HCT116 (cell line): ENCODE results near the gene IL17RB. TPM values are rescaled to one million over a fixed set of nuclear protein-coding genes. Genes with fewer than 3 reads are reported as not detected.
A peak's percentile ranks its signal among the peaks of the same experiment; 100 is the strongest.

Experiments
- ATAC-seq: fragments of 200-7000 bp; cut with Tn5 transposase; 2 replicates; pipeline ENCODE4 v1.9.1; 2020; ENCODE audit warnings: mild to moderate bottlenecking, moderate library complexity
- BruUV-seq: library from RNA; stranded (reverse); fragments of 400-500 nt; replicated peaks from 2 replicates; lab custom pipeline; 2021; lab: Mats Ljungman, UMichigan
- CTCF ChIA-PET: fragments of 300-600 bp; sonication (Branson Sonifier 250); formaldehyde crosslinking; loops from one replicate; lab custom pipeline; 2021; ENCODE audit warnings: antibody characterized with exemption; lab: Charles Lee
- POLR2A ChIA-PET: fragments of 300-600, 350-600 bp; sonication (Branson Sonifier 250); formaldehyde crosslinking; loops from one replicate; lab custom pipeline; 2021; ENCODE audit warnings: antibody characterized with exemption; lab: Charles Lee
- RAD21 ChIA-PET, 2 experiments: fragments of 300-600 bp; sonication (Branson Sonifier 250); formaldehyde crosslinking; loops; one replicate each; lab custom pipeline; 2023; ENCODE audit warnings: low total read pairs in 2 of 2; ENCODE audit not compliant: uncharacterized antibody in 2 of 2, unreplicated experiment in 2 of 2, low non-redundant PET in 1 of 2; lab: Charles Lee
- DNase-seq: peaks from one replicate; pipeline ENCODE4 v3.0.0-alpha.2; 2010; ENCODE audit warnings: low read depth, low spot score
- H2AFZ ChIP-seq: fragments of 200-600 bp; shearing (Covaris generic), sonication (generic); 2 replicates; pipeline ENCODE4 v1.6.1; 2017; ENCODE audit warnings: low read depth, mixed run types, mixed read lengths, antibody characterized with exemption, low read length; ENCODE audit not compliant: poor library complexity, severe bottlenecking
- H3K27ac ChIP-seq: 2 replicates; pipeline ENCODE4 v1.5.1; 2012; ENCODE audit warnings: low read depth, low read length
- H3K27me3 ChIP-seq: fragments of 200-600 bp; sonication (generic); 2 replicates; pipeline ENCODE4 v1.6.1; 2016; ENCODE audit warnings: mixed run types, low read length, mixed read lengths; ENCODE audit not compliant: insufficient read depth
- H3K36me3 ChIP-seq, 2 experiments: fragments of 200-500 bp in 1 of 2; fragments of 200-600 bp in 1 of 2; sonication (Bioruptor generic) in 1 of 2; sonication (generic) in 1 of 2; 2 replicates each; pipeline versions ENCODE4 v1.5.1 to v1.6.1; 2014 to 2016; ENCODE audit warnings: low read length in 2 of 2, inconsistent platforms in 1 of 2, mixed read lengths in 1 of 2, mixed run types in 1 of 2; ENCODE audit not compliant: insufficient read depth in 2 of 2, control insufficient read depth in 1 of 2
- H3K4me1 ChIP-seq, 2 experiments: fragments of 200-600 bp in 1 of 2; sonication (generic) in 1 of 2; 2 replicates each; pipeline versions ENCODE4 v1.5.1 to v1.6.1; 2012 to 2017; ENCODE audit warnings: low read length in 2 of 2, inconsistent platforms in 1 of 2, mild to moderate bottlenecking in 1 of 2, mixed read lengths in 1 of 2, mixed run types in 1 of 2, moderate library complexity in 1 of 2; ENCODE audit not compliant: insufficient read depth in 2 of 2, control insufficient read depth in 1 of 2
- H3K4me2 ChIP-seq: fragments of 200-600 bp; sonication (generic); 2 replicates; pipeline ENCODE4 v1.6.1; 2017; ENCODE audit warnings: mixed run types, low read length, mixed read lengths
- H3K4me3 ChIP-seq, 2 experiments: fragments of 200-600 bp in 1 of 2; sonication (generic) in 1 of 2; replicated peaks in 1 of 2; 2 replicates each; pipeline ENCODE4 v1.5.1; 2011 to 2016; ENCODE audit warnings: low read length in 2 of 2, control low read depth in 1 of 2, low read depth in 1 of 2, mild to moderate bottlenecking in 1 of 2, mixed read lengths in 1 of 2, mixed run types in 1 of 2
- H3K79me2 ChIP-seq: fragments of 200-600 bp; sonication (generic); 2 replicates; pipeline ENCODE4 v1.6.1; 2017; ENCODE audit warnings: mild to moderate bottlenecking, mixed run types, low read length, moderate library complexity, mixed read lengths; ENCODE audit not compliant: insufficient read depth
- H3K9ac ChIP-seq: fragments of 200-600 bp; sonication (generic); 2 replicates; pipeline ENCODE4 v1.6.1; 2016; ENCODE audit warnings: low read length, mixed read lengths
- H3K9me2 ChIP-seq: fragments of 200-600 bp; sonication (generic), shearing (Covaris generic); 2 replicates; pipeline ENCODE4 v1.6.1; 2017; ENCODE audit warnings: mixed run types, mild to moderate bottlenecking, moderate library complexity; ENCODE audit not compliant: insufficient read depth
- H3K9me3 ChIP-seq, 2 experiments: fragments of 200-500 bp in 1 of 2; fragments of 200-600 bp in 1 of 2; sonication (Bioruptor generic) in 1 of 2; sonication (generic) in 1 of 2; 2 replicates each; pipeline ENCODE4 v1.6.1; 2014 to 2017; ENCODE audit warnings: low read length in 2 of 2, mixed read lengths in 2 of 2, inconsistent platforms in 1 of 2, low read depth in 1 of 2, mild to moderate bottlenecking in 1 of 2, mixed run types in 1 of 2, moderate library complexity in 1 of 2; ENCODE audit not compliant: control insufficient read depth in 1 of 2, insufficient read depth in 1 of 2
- H4K20me1 ChIP-seq: fragments of 200-600 bp; sonication (generic), shearing (Covaris generic); 2 replicates; pipeline ENCODE4 v1.6.1; 2017; ENCODE audit warnings: mixed run types, mild to moderate bottlenecking, moderate library complexity; ENCODE audit not compliant: insufficient read depth
- CBX3 ChIP-seq: IDR thresholded peaks from 2 replicates; pipeline ENCODE4 v1.6.1; 2012; ENCODE audit warnings: low read depth
- EGR1 ChIP-seq: IDR thresholded peaks from 2 replicates; pipeline ENCODE4 v1.6.1; 2012; ENCODE audit warnings: low read depth
- ELF1 ChIP-seq: IDR thresholded peaks from 2 replicates; pipeline ENCODE4 v1.6.1; 2012; ENCODE audit warnings: low read depth, borderline replicate concordance
- EZH2phosphoT487 ChIP-seq: fragments of 200-600 bp; IDR thresholded peaks from 2 replicates; pipeline ENCODE4 v1.6.1; 2018; ENCODE audit warnings: antibody characterized with exemption, borderline replicate concordance
- JUND ChIP-seq: IDR thresholded peaks from 2 replicates; pipeline ENCODE4 v1.6.1; 2012
- POLR2A ChIP-seq: IDR thresholded peaks from 2 replicates; pipeline ENCODE4 v1.7.0; 2011; ENCODE audit warnings: borderline replicate concordance; ENCODE audit not compliant: insufficient read depth, insufficient read length; ENCODE audit errors: extremely low read depth
- RAD21 ChIP-seq: IDR thresholded peaks from 2 replicates; pipeline ENCODE4 v1.6.1; 2012; ENCODE audit warnings: low read depth, mild to moderate bottlenecking
- REST ChIP-seq: IDR thresholded peaks from 2 replicates; pipeline ENCODE4 v1.6.1; 2012; ENCODE audit warnings: low read depth
- SIN3A ChIP-seq: IDR thresholded peaks from 2 replicates; pipeline ENCODE4 v1.6.1; 2012; ENCODE audit warnings: low read depth
- SP1 ChIP-seq: IDR thresholded peaks from 2 replicates; pipeline ENCODE4 v1.6.1; 2012; ENCODE audit warnings: low read depth
- ZFX ChIP-seq: fragments of 450-650 bp; IDR thresholded peaks from 2 replicates; pipeline ENCODE4 v1.6.1; 2017
- ZNF274 ChIP-seq: fragments of 200-500 bp; sonication (Bioruptor generic); IDR thresholded peaks from 2 replicates; pipeline ENCODE4 v1.6.1; 2014; ENCODE audit warnings: mild to moderate bottlenecking, low read depth, low read length, inconsistent platforms
- intact Hi-C: fragments of 100-400 bp; cut with micrococcal nuclease; formaldehyde crosslinking; loops from 2 replicates; pipeline ENCODE4 v1.10.0; 2022
- total RNA-seq: library from RNA; stranded (reverse); gene quantifications from one replicate; pipeline ENCODE4 v1.2.1, GENCODE V29; 2021; ENCODE audit not compliant: unreplicated experiment

The IL17RB gene
- total RNA-seq, 1 experiment from 2014 or later = 8.3 TPM

GRCh38 chr3:53806182-53807116 lies 39.9 kb upstream of the IL17RB start:
- POLR2A ChIA-PET = no interaction called here
- intact Hi-C loops = no loop called here
- H3K9me3 ChIP-seq = no peaks in the 10 kb centered on the region
- CTCF ChIA-PET = no interaction called here
- DNase-seq (no peak), ATAC-seq (0 out of 2 replicates have a peak, but pooled peaks have one; percentile 18)
- TF ChIP-seq ELF1 = no peak
- TF ChIP-seq EGR1 = no peak
- no peak for TF ChIP-seq REST
- TF ChIP-seq JUND = no peak
- TF ChIP-seq ZFX = no peak
- TF ChIP-seq CBX3 = no peak
- TF ChIP-seq EZH2phosphoT487 = no peak
- TF ChIP-seq SIN3A = no peak
- no peak for TF ChIP-seq POLR2A
- no peak for TF ChIP-seq RAD21
- no peak for TF ChIP-seq SP1
- TF ChIP-seq ZNF274 = no peak
- no peaks in the 10 kb centered on the region for H3K9me2 ChIP-seq
- H2AFZ ChIP-seq = no peak overlapping the region
- H3K4me1 ChIP-seq = peaks cover 12 to 26% of the 10 kb centered on the region in 2 experiments
- H3K4me2 ChIP-seq = peak overlapping the region; percentile 19; the same call in 1 of the 2 replicates
- H3K27ac ChIP-seq = no peak overlapping the region
- no peaks in the 10 kb centered on the region for H3K36me3 ChIP-seq
- no peaks in the 10 kb centered on the region for H3K27me3 ChIP-seq
- H3K9ac ChIP-seq = no peak overlapping the region
- no peaks in the 10 kb centered on the region for H4K20me1 ChIP-seq
- H3K4me3 ChIP-seq = no peak overlapping the region
- no TSS peak for BruUV-seq
- RAD21 ChIA-PET = no interaction called here
- H3K79me2 ChIP-seq = no peaks in the 10 kb centered on the region
